ENCODE data around the gene CCDC127. TPM values are rescaled to one million over a fixed set of nuclear protein-coding genes. Genes with fewer than 3 reads are reported as not detected.
"Not testable (repeated sequence)": the region's sequence is repeated elsewhere in the genome, so short reads cannot be mapped to it uniquely, and the experiment has no call there.

The CCDC127 gene
- total RNA-seq, 1 experiment from 2014 or later, result 24.1 TPM

GRCh38 chr5:167982-168660 lies 49.8 kb downstream of the CCDC127 start:
- ChIA-PET CTCF (interaction anchor here (0.8 kb wide), 1 partner anchor 12 kb away, joined by 6 read pairs; no protein-coding TSS in a partner anchor), POLR2A (ENCODE audit: unreplicated experiment) (interaction anchor here (0.6 kb wide), 1 partner anchor 121 kb away, joined by 5 read pairs; no protein-coding TSS in a partner anchor)
- intact Hi-C loops (cut with micrococcal nuclease; ENCODE audit: unreplicated experiment), result no loop called here
- Histone ChIP-seq H3F3A (ENCODE audit: insufficient read depth, low read depth) (peaks cover 10% of the 10 kb centered on the region; the same call in 1 of the 2 replicates), H2AFZ (no peak overlapping the region), H3K79me2 (ENCODE audit: low read depth) (no peaks in the 10 kb centered on the region), H3K36me3 (ENCODE audit: low read depth) (no peaks in the 10 kb centered on the region), H3K4me3 (no peak overlapping the region), H3K9me2 (ENCODE audit: insufficient read depth) (no peaks in the 10 kb centered on the region), H3K4me2 (peak overlapping the region; percentile 33), H3K4me1 (replicated peaks; ENCODE audit: insufficient read depth) (no peaks in the 10 kb centered on the region), H4K20me1 (ENCODE audit: insufficient read depth) (no peaks in the 10 kb centered on the region), H3K9me3 (ENCODE audit: insufficient read depth, low read depth) (no peaks in the 10 kb centered on the region), H3K27ac (no peak overlapping the region), H3K27me3 (ENCODE audit: insufficient read depth, low read depth) (peaks cover 58% of the 10 kb centered on the region)
- TF ChIP-seq CTCF (conservative IDR thresholded peaks at IDR 0.05) (no peak), EZH2 (IDR thresholded peaks at IDR 0.05; ENCODE audit: low read depth) (no peak)
- BruUV-seq (replicated peaks), result no TSS peak
- peak in 1 of 2 experiments; percentile 64 for DNase-seq

GRCh38 chr5:167511-167910 lies 50.4 kb downstream of the CCDC127 start:
- Histone ChIP-seq H4K20me1 (ENCODE audit: insufficient read depth) (no peaks in the 10 kb centered on the region), H2AFZ (no peak overlapping the region), H3K4me3 (no peak overlapping the region), H3K27ac (no peak overlapping the region), H3K4me1 (replicated peaks; ENCODE audit: insufficient read depth) (no peaks in the 10 kb centered on the region), H3K9me2 (ENCODE audit: insufficient read depth) (no peaks in the 10 kb centered on the region), H3K4me2 (no peak overlapping the region), H3K9me3 (ENCODE audit: insufficient read depth, low read depth) (no peaks in the 10 kb centered on the region), H3K36me3 (ENCODE audit: low read depth) (no peaks in the 10 kb centered on the region), H3K79me2 (ENCODE audit: low read depth) (no peaks in the 10 kb centered on the region), H3K27me3 (ENCODE audit: insufficient read depth, low read depth) (peaks cover 58% of the 10 kb centered on the region), H3F3A (ENCODE audit: insufficient read depth, low read depth) (peaks cover 10% of the 10 kb centered on the region; the same call in 1 of the 2 replicates)
- intact Hi-C loops (cut with micrococcal nuclease; ENCODE audit: unreplicated experiment), result no loop called here
- BruUV-seq (replicated peaks), result no TSS peak
- ChIA-PET POLR2A (ENCODE audit: unreplicated experiment) (no interaction called here), CTCF (interaction anchor here (0.5 kb wide), 1 partner anchor 51 kb away, joined by 3 read pairs; the partner anchor contains the start of genes CCDC127 and SDHA)
- DNase-seq, result no peak
- TF ChIP-seq EZH2 (IDR thresholded peaks at IDR 0.05; ENCODE audit: low read depth), result no peak
- no peak for TF ChIP-seq CTCF (conservative IDR thresholded peaks at IDR 0.05)

- H3K27ac ChIP-seq, result no peak overlapping the region
- no peak overlapping the region for H2AFZ ChIP-seq
- H3K9me3 ChIP-seq (ENCODE audit: insufficient read depth, low read depth), result no peaks in the 10 kb centered on the region
- no peak overlapping the region for H3K4me2 ChIP-seq
- H3K4me3 ChIP-seq, result no peak overlapping the region
- no peaks in the 10 kb centered on the region; the same call in 1 of the 2 replicates for H4K20me1 ChIP-seq (ENCODE audit: insufficient read depth)
- H3K9me2 ChIP-seq (ENCODE audit: insufficient read depth), result no peaks in the 10 kb centered on the region
- no peak for TF ChIP-seq CTCF (conservative IDR thresholded peaks at IDR 0.05)
- no peak for TF ChIP-seq EZH2 (IDR thresholded peaks at IDR 0.05; ENCODE audit: low read depth)
- no TSS peak for BruUV-seq (replicated peaks)
- no peaks in the 10 kb centered on the region for H3K4me1 ChIP-seq (replicated peaks; ENCODE audit: insufficient read depth)
- no peak for DNase-seq
- H3F3A ChIP-seq (ENCODE audit: insufficient read depth, low read depth), result peaks cover 10% of the 10 kb centered on the region; the same call in 1 of the 2 replicates
- ChIA-PET POLR2A (ENCODE audit: unreplicated experiment) (no interaction called here), CTCF (interaction anchor here (0.5 kb wide), 1 partner anchor 51 kb away, joined by 3 read pairs; the partner anchor contains the start of genes CCDC127 and SDHA)
- no peaks in the 10 kb centered on the region for H3K36me3 ChIP-seq (ENCODE audit: low read depth)
- H3K79me2 ChIP-seq (ENCODE audit: low read depth), result no peaks in the 10 kb centered on the region
- H3K27me3 ChIP-seq (ENCODE audit: insufficient read depth, low read depth), result peaks cover 58% of the 10 kb centered on the region
- intact Hi-C loops (cut with micrococcal nuclease; ENCODE audit: unreplicated experiment), result no loop called here
Observed at GRCh38 chr5:166441-167372, 51.2 kb downstream of the CCDC127 start.

- peaks cover 58% of the 10 kb centered on the region for H3K27me3 ChIP-seq (ENCODE audit: insufficient read depth, low read depth)
- H3K9me2 ChIP-seq (ENCODE audit: insufficient read depth); H3F3A ChIP-seq (ENCODE audit: insufficient read depth, low read depth); CTCF ChIA-PET; intact Hi-C loops (cut with micrococcal nuclease; ENCODE audit: unreplicated experiment); H3K4me2 ChIP-seq; POLR2A ChIA-PET (ENCODE audit: unreplicated experiment); H4K20me1 ChIP-seq (ENCODE audit: insufficient read depth); H3K27ac ChIP-seq; H3K4me3 ChIP-seq; H3K36me3 ChIP-seq (ENCODE audit: low read depth); H3K4me1 ChIP-seq (replicated peaks; ENCODE audit: insufficient read depth); H3K79me2 ChIP-seq (ENCODE audit: low read depth); BruUV-seq (replicated peaks); H3K9me3 ChIP-seq (ENCODE audit: insufficient read depth, low read depth); DNase-seq; H2AFZ ChIP-seq: not testable (repeated sequence)
Observed at GRCh38 chr5:164783-165182, 53.2 kb downstream of the CCDC127 start.

Measured in PC-9 (cell line).